RCC 7860 (cell line): ENCODE data around the gene RRAS.

Experiments used
- DNase-seq: peaks from one replicate; pipeline ENCODE4 v3.0.0-alpha.2; 2015; ENCODE audit warnings: low spot score
- FAIRE-seq: peaks from 2 replicates; lab custom pipeline; 2012; peaks lifted over from hg19 to GRCh38; lab: Jason Lieb, UNC

The RRAS gene

GRCh38 chr19:49655570-49656455, 15.9 kb upstream of the RRAS start:
- FAIRE-seq (no peak), DNase-seq (no peak)

DNA sequence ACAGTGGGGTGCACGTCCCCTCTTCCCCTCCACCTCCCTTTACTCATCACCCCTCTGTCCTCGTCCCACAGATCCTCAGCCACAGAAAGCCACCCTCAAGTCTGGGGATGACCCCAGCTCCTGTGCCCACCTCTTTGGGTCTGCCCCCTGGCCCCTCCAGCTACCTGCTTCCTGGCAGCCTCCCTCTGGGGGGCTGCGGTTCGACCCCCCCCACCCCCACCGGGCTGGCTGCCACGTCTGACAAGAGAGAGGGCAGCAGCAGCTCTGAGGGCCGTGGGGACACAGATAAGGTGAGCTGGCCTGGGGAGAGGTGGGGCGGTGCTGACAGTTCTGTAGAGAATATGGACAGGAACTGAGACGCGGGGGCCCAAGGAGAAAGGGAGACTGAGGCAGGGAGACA, 14.6 kb upstream of the RRAS start:
- FAIRE-seq (no peak), DNase-seq (no peak)

DNA sequence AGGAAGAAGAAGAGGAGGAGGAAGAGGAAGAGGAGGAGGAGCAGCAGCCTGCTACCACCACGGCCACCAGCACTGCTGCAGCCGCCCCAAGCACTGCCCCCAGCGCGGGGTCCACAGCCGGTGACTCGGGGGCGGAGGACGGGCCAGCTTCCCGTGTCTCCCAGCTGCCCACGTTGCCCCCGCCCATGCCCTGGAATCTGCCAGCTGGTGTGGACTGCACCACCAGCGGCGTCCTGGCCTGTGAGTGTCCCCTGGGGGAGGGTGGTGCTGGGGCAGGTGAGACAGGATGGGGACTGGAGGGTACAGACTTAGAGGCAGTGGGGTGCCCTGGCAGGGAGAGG, 13.5 kb upstream of the RRAS start:
- FAIRE-seq (no peak), DNase-seq (no peak)

GRCh38 chr19:49652551-49653465, 12.9 kb upstream of the RRAS start:
- DNase-seq, result no peak
- no peak for FAIRE-seq

DNA sequence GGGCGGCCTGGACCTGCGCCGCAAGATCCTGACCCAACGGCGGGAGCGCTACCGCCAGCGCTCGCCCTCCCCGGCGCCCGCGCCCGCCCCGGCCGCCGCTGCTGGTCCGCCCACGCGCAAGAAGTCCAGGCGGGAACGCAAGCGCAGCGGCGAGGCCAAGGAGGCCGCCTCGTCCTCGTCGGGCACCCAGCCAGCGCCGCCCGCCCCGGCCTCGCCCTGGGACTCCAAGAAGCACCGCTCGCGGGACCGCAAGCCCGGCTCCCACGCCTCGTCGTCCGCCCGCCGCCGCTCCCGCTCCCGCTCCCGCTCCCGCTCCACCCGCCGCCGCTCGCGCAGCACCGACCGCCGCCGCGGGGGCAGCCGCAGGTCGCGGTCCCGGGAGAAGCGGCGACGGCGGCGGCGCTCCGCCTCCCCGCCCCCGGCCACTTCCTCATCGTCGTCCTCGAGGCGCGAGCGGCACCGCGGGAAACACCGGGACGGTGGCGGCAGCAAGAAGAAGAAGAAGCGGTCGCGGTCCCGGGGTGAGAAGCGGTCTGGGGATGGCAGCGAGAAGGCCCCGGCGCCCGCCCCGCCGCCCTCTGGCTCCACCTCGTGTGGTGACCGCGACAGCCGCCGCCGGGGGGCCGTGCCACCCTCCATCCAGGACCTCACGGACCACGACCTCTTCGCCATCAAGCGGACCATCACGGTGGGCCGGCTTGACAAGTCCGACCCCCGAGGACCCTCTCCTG, 12.0 kb upstream of the RRAS start:
- FAIRE-seq (no peak), DNase-seq (no peak)

- DNase-seq (no peak), FAIRE-seq (no peak)
Measured at GRCh38 chr19:49651029-49651819, 11.3 kb upstream of the RRAS start.

GRCh38 chr19:49646586-49646985, 6.6 kb upstream of the RRAS start:
- FAIRE-seq (no peak), DNase-seq (no peak)

DNA sequence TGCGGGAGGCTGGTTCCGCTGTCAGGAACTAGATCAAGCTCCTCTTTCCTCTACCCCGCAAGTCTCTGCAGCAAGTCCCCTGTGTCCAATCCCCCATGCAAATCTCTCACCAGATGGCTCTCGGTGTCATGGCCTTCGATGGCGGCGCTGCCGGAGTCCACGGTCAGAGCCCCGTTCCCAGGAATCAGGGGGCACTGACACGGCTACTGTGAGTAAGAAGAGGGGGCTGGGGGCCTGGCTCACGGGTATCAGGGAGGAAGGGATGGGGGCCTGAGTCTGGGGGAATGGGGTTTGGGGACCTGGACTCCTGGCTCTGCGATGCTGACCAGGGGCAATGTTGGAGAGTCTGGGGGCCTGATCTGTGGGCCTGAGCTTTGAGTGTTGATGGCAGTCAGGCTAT, 6.1 kb upstream of the RRAS start:
- FAIRE-seq, result no peak

DNA sequence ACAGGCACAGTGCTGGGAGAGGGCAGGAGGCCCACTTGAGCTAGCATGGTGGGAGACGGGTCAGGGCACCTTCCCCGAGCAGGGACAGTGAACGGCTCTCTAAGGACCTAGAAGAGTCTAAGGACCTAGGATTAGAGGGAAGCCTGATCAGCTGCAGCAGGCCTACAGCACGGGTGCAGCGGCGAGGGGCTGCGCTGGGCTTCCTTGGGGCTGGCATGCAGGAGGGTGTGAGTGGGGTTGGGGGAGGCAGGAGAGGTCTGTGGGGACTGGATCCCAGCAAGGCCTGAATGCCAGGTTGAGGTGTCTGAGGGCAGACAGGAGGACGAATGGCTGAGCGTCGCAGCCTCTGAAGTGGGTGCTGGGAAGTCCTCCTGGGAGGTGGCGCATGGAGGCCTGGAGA, 5.6 kb upstream of the RRAS start:
- DNase-seq (no peak), FAIRE-seq (no peak)

More for the DNA sequence above, 6.1 kb upstream of the RRAS start:
- no peak for DNase-seq

GRCh38 chr19:49643466-49643865, 3.5 kb upstream of the RRAS start:
- DNase-seq (no peak), FAIRE-seq (no peak)

GRCh38 chr19:49642492-49643035, 2.6 kb upstream of the RRAS start:
- FAIRE-seq (no peak), DNase-seq (no peak)

DNA sequence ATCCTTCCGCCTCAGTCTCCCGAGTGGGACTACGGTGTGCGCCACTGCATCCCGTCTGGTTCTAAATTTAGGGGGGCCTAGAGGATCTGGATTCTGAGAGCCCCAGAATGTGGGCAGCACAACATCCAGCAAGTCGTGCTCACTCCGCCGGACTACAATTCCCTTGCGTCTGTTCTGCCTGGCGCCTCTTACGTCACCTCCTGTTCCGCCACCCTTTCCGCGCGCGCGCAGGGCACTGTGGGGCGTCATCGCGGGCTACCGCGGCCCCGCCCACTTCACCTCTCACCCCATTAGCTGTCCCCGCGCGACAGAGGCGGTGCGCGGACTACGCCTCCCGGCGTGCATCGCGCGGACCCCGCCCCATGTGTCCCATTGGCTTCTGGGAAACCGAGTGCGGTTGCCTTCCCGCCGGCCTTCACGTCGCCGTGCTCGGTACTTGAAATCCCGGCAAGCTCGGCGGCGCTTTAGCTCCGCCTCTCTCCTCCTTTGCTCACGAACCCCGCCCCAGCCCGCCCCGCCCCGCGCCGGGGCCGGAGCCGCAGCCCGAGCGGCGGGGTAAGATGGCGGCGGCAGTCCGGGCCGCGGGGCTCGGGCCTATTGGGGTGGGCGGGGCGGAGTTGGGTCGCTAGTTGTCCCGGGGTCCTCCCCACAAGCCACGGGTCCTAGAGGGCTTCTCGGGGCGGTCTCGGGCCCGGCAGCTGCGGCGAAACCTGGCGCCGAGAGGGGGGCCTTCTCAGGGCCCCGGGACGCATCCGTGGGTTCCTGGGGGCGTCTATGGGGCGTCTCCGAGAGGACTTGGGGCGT, 1.9 kb upstream of the RRAS start, which contains the start of gene SCAF1:
TSS of gene SCAF1 (plus strand) at position 522 of the 804 bp plus-strand sequence. CDS start 2,818 bp downstream, outside the sequence.
- FAIRE-seq (peak; percentile 79), DNase-seq (peak; percentile 95)

DNA sequence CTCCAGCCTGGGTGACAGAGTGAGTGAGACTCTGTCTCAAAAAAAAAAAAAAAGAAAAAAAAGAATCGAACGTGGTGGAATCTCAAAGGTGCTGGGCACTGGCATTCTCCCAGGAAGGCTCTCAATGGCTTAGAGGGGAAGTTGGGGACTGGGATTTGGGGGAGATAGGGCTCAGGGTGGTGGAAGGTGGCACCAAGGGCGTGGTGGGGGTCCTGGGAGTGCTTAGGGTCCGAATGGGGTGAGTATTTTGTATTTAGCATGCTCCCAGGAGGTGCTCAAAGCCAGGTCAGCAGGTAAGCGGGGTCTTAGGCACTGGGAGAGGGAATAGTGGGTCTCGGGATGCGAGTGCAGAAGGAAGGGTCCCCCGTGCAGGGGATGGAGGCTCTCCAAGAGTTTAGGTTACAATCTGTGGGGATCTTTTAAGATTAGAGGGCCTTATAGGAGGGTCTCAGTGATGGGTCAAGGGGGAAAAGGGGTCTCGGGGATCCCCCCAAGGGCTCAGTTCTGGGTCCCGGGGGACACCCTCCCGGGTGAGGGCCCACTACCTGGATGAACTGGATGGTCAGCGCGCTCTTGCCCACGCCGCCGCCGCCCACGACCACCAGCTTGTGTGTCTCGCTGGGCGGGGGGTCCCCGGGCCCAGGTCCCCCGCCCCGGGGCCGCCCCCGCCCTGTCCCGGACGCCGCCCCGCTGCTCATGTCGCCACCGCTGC, 386 bp downstream of the RRAS start:
- FAIRE-seq, result no peak
- DNase-seq, result no peak

DNA sequence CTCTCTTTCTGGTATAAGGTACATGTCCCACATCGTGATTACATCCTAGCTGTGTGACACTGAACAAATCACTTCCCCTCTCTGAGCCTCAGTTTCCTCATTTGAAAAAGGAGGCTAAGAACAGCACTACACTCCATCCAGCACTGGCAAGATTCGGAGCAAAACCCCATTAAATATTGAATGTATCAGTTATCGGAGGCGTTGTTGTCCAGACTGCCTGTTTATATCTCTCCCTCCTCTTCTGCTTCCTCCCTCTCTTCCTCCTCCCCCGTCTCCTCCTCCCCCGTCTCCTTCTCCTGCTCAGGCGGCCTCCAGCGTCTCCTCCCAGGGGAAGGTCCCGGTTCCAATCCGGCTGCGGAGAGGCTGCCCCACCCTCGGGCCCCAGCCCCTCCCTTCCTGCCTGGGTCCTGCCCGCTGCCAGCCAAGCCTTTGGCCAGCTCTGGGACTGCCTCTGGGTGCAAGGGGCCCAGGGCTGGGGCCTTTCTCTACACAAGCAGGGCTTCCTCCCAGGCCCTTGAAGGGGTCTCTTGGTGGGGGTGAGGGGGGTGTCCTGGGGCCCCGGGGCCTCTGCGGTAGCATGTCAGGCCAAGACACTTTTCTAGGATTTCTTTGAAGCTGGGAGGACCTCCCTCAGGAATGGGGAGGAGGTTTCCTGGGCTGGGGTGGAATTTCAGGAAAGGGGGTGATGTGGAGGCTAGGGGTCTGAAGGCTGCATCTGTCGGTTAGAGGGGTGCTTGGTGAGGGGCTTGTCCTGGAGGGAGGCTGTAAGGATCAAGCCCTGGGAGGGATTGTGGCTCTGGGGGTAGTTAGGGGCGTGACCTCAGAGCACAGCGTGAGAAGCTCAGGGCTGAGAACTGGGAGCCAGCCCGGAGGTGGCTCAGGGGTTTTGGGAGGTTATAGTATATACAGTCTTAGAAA, 1.9 kb downstream of the RRAS start:
- DNase-seq, result peak; percentile 66
- peak; percentile 20 for FAIRE-seq

DNA sequence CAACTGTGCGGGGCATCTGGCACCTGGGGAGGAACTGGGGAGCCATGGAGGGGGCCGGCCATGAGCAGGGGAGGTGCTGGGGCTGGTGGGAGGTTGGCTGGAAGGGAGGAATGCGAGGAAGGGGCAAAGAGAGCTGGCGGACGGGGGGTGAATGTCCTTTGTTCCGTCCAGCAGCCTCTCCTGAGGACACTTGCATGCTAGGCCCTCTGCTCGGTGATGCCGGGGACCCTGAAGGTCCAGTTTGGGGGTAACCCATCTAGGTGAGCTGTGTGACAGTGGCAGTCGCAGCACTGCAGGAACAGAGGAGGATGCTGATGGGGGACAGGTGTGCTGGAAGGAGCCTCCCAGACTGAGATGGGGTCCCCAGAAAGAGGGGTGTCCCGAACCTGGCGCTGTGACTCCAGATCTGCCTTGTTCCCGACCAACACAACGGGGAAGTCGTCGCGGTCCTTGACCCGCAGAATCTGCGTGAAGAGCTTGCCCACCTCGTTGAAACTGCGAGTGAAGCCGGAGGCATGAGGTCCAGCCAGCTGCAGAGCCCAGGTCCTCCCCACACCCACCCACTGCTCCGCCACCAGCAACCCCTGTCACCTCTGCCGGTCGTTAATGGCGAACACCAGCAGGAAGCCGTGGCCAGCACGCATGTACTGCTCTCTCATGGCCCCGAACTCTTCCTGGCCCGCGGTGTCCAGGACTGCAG, 3.6 kb downstream of the RRAS start:
- no peak for DNase-seq
- FAIRE-seq, result no peak

- DNase-seq, result no peak
- no peak for FAIRE-seq
Measured at GRCh38 chr19:49635530-49636232, 4.3 kb downstream of the RRAS start.
